ENCODE data around the gene DPPA5.

GRCh38 chr6:73314577-73315492 is 39.2 kb downstream of the DPPA5 start:
- TF ChIP-seq ARNTL (CRISPR knock-in tag; IDR thresholded peaks at IDR 0.05; ENCODE audit: borderline replicate concordance, low read depth): no peak
- TF ChIP-seq, protein P1, sequence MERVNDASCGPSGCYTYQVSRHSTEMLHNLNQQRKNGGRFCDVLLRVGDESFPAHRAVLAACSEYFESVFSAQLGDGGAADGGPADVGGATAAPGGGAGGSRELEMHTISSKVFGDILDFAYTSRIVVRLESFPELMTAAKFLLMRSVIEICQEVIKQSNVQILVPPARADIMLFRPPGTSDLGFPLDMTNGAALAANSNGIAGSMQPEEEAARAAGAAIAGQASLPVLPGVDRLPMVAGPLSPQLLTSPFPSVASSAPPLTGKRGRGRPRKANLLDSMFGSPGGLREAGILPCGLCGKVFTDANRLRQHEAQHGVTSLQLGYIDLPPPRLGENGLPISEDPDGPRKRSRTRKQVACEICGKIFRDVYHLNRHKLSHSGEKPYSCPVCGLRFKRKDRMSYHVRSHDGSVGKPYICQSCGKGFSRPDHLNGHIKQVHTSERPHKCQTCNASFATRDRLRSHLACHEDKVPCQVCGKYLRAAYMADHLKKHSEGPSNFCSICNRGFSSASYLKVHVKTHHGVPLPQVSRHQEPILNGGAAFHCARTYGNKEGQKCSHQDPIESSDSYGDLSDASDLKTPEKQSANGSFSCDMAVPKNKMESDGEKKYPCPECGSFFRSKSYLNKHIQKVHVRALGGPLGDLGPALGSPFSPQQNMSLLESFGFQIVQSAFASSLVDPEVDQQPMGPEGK (CRISPR knock-in tag; IDR thresholded peaks at IDR 0.05; ENCODE audit: borderline replicate concordance): no peak
- no peak for TF ChIP-seq GLIS3 (CRISPR knock-in tag; IDR thresholded peaks at IDR 0.05)
